ENCODE measurements around the gene ZZZ3. TPM values are rescaled to one million over a fixed set of nuclear protein-coding genes. Genes with fewer than 3 reads are reported as not detected.

ZZZ3 gene
- total RNA-seq, 2 experiments from 2014 or later = 29.8 to 34.3 TPM

DNA sequence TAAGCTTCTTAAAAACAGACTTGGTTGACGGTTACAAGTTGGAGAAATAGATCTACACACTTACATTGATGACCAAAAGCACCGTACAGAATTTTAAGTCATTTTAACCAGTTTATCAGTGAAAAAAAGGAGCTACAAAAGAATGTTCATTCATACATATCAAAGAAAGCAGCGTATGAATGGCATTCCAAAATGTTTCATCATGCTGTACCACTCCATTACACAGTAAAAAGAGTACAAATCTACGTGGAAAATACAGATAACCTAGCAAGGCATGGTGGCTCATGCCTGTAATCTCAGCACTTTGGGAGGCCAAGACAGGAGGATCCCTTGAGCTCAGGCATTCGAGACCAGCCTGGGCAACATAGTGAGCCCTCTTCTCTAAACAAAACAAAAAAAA is 40.3 kb downstream of the ZZZ3 start:
- ChIA-PET POLR2A (interaction anchor here (0.7 to 1.9 kb wide), 2 partner anchors 18 to 41 kb away, joined by 3 to 4 read pairs; no protein-coding TSS in a partner anchor), CTCF (no interaction called here)
- H3K36me3 Mint-ChIP-seq = peaks cover 19% of the 10 kb centered on the region

GRCh38 chr1:77639557-77640069 is 42.8 kb downstream of the ZZZ3 start:
- Mint-ChIP-seq H3K9me3 (no peaks in the 10 kb centered on the region), H3K4me1 (ENCODE audit: low read depth) (peaks cover 6% of the 10 kb centered on the region), H3K27ac (no peak overlapping the region), H3K27me3 (no peaks in the 10 kb centered on the region), H3K4me3 (no peak overlapping the region), H3K36me3 (peaks cover 18% of the 10 kb centered on the region)
- ChIA-PET POLR2A (interaction anchor here (0.6 to 0.7 kb wide), 3 partner anchors 29 to 1707 kb away, joined by 3 to 4 read pairs (median 3); no protein-coding TSS in a partner anchor), CTCF (no interaction called here)
- intact Hi-C loops (cut with micrococcal nuclease) = loop anchor here (2.0 kb wide), 1 partner anchor 43 kb away; the partner anchor contains the start of gene ZZZ3
- no peak for DNase-seq

More for the DNA sequence above, 40.3 kb downstream of the ZZZ3 start:
- no peak for DNase-seq
- intact Hi-C loops (cut with micrococcal nuclease) = no loop called here
- H3K9me3 Mint-ChIP-seq = no peaks in the 10 kb centered on the region
- no peak overlapping the region for H3K4me3 Mint-ChIP-seq
- H3K27me3 Mint-ChIP-seq = no peaks in the 10 kb centered on the region
- H3K27ac Mint-ChIP-seq = no peak overlapping the region
- peaks cover 8% of the 10 kb centered on the region for H3K4me1 Mint-ChIP-seq (ENCODE audit: low read depth)

GRCh38 chr1:77639056-77639455 is 43.4 kb downstream of the ZZZ3 start:
- CTCF ChIA-PET = no interaction called here
- peaks cover 6% of the 10 kb centered on the region for H3K4me1 Mint-ChIP-seq (ENCODE audit: low read depth)

DNA sequence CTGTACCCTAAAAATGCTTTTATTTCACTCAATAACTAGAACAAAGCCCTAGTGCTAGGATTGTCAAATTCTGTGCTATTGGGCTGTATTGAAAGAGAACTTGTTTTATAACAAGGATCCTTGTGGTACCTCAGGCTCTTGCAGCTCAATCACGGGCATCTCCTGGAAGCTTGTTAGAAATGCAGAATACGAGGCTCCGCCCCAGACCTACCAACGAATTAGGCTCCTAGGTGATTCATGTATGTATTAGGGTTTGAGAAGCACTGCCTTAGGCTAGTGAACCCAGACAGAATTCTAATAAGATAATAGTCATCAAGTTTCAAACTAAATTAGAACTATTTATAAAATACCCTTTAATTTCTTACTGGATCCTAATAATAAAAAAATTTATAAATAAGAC is 45.6 kb downstream of the ZZZ3 start:
- H3K9me3 Mint-ChIP-seq = no peaks in the 10 kb centered on the region
- ChIA-PET POLR2A (no interaction called here), CTCF (no interaction called here)
- DNase-seq = no peak
- no peak overlapping the region for H3K27ac Mint-ChIP-seq
- H3K4me1 Mint-ChIP-seq (ENCODE audit: low read depth) = peaks cover 6% of the 10 kb centered on the region
- H3K4me3 Mint-ChIP-seq = no peak overlapping the region
- no peaks in the 10 kb centered on the region for H3K27me3 Mint-ChIP-seq
- intact Hi-C loops (cut with micrococcal nuclease) = no loop called here
- peaks cover 32% of the 10 kb centered on the region for H3K36me3 Mint-ChIP-seq

More at GRCh38 chr1:77639056-77639455, 43.4 kb downstream of the ZZZ3 start:
- intact Hi-C loops (cut with micrococcal nuclease) = loop anchor here (2.0 kb wide), 1 partner anchor 44 kb away; the partner anchor contains the start of gene ZZZ3
- no peaks in the 10 kb centered on the region for H3K27me3 Mint-ChIP-seq
- POLR2A ChIA-PET = interaction anchor here (0.6 kb wide), 2 partner anchors 29 to 1706 kb away, joined by 3 to 4 read pairs; no protein-coding TSS in a partner anchor
- H3K4me3 Mint-ChIP-seq = no peak overlapping the region
- H3K36me3 Mint-ChIP-seq = peaks cover 21% of the 10 kb centered on the region
- no peaks in the 10 kb centered on the region for H3K9me3 Mint-ChIP-seq
- DNase-seq = no peak
- no peak overlapping the region for H3K27ac Mint-ChIP-seq

Other genes starting within 250 kb of the ZZZ3 start
- 10 to 100 TPM; 37.7 to 41.0 TPM for gene USP33, start 77.2 kb upstream of the ZZZ3 start, total RNA-seq
- gene MIGA1, start 97.0 kb upstream of the ZZZ3 start, total RNA-seq = 1 to 10 TPM; 9.1 to 9.9 TPM
- under 1 TPM; 0.51 to 0.57 TPM for gene NEXN, start 206.0 kb upstream of the ZZZ3 start, total RNA-seq

Measured in activated CD4-positive, alpha-beta memory T cell treated with anti-CD3 and anti-CD28 coated beads for 36 hours (primary cell).